NCI-H1436 treated with DMSO at 0.1 percent for 48 hours (cell line): Measurements from ENCODE around the gene CCDC38.

Source experiments
- DNase-seq: peaks from one replicate; lab custom pipeline; 2025; lab: John Stamatoyannopoulos, UW

The CCDC38 gene

DNA sequence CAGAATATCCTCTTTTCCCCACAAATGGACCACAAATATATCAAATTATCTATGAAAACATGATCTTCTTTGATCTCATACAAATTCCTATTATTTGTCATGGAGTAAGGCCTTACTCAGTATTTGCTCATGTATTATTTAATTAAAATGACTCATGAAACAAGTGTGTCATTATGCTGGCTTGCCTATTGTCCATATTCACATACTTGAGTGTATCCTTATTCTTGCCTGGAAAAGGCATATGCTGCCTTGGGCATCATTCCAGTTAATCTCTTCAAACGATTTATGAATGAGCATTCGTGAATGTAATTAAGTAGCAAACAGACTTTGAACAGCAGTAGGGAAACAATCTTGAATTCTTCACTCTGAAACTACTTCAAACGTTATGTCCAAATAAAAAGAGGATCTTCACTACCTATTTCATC is 106.2 kb downstream of the CCDC38 start:
- no peak for DNase-seq

DNA sequence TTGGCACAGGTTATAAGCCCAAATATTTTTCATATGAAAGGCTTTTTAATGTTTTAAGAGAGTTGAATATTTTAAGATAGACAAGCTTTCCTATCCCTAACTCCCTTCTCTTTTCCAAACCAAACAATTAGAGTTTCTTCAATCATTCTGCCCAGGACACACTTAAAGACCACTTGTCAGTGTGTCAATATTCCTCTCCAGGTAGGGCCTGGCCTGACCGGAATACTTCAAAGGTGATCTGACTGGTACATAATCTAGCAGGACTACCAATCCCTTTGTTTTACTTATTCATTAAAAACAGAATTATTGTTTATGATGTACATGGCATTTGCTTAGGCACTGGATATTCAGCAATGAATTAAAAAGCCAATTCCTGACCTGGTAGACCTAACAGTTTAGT is 107.8 kb downstream of the CCDC38 start:
- DNase-seq: no peak

DNA sequence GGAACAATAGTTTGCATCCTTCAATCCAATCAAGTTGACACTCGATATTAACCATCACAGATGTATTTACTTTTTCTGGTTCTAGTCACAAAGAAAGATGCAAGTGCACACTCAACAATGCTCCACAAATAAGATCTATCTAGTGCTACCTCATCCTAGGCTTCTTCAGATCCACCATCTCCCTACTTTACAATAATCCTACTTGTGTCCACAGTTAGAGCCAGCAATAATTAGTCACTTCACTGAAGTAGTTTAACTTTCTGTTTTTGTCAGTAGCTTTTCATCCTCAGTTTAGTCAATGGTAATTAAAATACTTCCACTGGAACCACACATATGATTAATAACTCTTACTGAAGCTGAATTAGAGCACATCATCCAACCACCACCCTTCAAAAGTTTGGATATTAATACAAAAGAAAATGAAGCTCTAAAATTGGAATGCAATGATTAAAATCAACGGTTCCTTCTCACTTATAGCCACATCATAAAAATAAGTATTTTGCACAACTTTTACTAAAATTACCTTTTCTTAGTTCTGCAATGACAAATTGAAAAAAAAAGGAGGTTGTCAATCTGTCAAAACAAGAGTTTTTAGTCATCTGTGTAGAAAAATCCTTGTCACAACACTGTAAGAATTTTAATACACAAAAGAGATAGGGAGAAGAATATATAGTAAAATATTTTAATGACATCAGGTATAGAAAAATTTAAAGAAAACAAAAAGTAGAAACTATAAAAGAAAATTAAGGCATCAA is 111.9 kb downstream of the CCDC38 start:
- no peak for DNase-seq

DNA sequence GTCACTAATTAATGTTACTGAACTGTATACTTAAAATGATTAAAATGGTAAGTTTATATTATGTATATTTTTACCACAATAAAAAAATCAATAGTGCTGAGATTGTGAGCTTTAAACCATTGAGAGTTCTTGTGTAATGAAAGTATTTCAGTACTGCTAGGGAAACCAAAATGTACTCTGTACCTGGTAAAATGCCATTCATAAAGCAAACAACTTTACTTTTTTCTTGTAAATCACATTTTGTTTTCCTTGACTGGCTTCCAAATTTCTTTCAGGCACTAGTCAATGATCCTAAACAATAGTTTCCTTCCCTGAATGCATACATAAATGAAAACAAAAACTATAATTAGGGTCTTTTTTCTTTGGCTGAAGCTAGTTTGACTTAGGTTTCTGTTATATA is 113.0 kb downstream of the CCDC38 start:
- DNase-seq: no peak

DNA sequence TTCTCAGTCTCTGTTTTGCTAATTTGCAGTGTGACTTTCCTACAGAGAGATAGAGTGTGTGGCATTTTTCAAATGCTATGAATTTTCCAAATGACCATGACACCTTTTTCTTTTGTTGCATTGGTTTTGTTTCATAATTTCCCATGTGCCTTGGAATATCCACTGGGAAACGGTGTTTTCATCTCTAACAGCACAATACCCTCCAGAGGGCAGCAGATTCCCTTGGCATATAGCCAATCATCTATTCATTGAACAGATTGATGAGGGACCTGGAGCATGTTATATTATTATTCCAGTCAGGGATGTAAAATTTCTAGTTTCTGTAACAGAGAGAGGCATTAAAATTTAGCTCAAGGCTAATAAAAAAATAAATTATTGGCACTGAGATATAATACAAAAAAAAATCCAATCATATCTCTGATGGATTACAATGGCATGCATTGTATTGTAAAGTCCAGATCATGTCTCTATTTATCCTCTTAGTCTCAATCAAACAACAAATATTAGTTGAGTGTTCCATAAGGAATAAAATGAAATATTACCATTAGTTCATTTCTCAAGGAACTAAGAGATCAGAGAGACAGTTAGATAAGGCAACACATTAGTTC is 122.2 kb downstream of the CCDC38 start:
- DNase-seq: no peak
